ENCODE data around the gene KCP. TPM values are rescaled to one million over a fixed set of nuclear protein-coding genes. Genes with fewer than 3 reads are reported as not detected.
A peak's percentile ranks its signal among the peaks of the same experiment; 100 is the strongest.

KCP gene
- total and polyA plus RNA-seq, 5 donors = 0.23 to 0.36 (median 0.25) TPM

DNA sequence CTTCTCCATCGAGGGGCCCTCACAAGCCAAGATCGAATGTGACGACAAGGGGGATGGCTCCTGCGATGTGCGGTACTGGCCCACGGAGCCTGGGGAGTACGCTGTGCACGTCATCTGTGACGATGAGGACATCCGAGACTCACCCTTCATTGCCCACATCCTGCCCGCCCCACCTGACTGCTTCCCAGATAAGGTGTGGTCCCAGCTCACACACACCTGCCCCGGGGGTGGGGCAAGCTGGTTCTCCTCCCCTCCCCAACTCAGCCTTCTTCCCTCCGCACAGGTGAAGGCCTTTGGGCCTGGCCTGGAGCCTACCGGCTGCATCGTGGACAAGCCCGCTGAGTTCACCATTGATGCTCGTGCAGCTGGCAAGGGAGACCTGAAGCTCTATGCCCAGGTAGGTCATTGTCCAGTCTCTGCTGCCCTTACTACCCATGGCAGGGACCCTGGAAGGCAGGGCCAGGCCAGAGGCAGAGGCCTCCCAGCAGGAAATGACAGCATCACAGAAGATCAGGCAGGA is 69.3 kb downstream of the KCP start:
- H3K27me3 ChIP-seq (ENCODE audit: control insufficient read depth, insufficient read depth) = no peaks in the 10 kb centered on the region
- WGBS = 86% methylated on average over 17 of the region's 17 CpGs
- H3K27ac ChIP-seq (ENCODE audit: low read length) = no peak overlapping the region
- no peak for ATAC-seq
- peak; percentile 8 to 56 (median 49) for DNase-seq
- H3K4me3 ChIP-seq (ENCODE audit: low read length) = no peak overlapping the region
- intact Hi-C loops (cut with DNase I) = no loop called here
- H3K4me1 ChIP-seq (ENCODE audit: control insufficient read depth, insufficient read depth, low read length) = no peaks in the 10 kb centered on the region
- no peaks in the 10 kb centered on the region for H3K9me3 ChIP-seq (ENCODE audit: control insufficient read depth, low read length)

DNA sequence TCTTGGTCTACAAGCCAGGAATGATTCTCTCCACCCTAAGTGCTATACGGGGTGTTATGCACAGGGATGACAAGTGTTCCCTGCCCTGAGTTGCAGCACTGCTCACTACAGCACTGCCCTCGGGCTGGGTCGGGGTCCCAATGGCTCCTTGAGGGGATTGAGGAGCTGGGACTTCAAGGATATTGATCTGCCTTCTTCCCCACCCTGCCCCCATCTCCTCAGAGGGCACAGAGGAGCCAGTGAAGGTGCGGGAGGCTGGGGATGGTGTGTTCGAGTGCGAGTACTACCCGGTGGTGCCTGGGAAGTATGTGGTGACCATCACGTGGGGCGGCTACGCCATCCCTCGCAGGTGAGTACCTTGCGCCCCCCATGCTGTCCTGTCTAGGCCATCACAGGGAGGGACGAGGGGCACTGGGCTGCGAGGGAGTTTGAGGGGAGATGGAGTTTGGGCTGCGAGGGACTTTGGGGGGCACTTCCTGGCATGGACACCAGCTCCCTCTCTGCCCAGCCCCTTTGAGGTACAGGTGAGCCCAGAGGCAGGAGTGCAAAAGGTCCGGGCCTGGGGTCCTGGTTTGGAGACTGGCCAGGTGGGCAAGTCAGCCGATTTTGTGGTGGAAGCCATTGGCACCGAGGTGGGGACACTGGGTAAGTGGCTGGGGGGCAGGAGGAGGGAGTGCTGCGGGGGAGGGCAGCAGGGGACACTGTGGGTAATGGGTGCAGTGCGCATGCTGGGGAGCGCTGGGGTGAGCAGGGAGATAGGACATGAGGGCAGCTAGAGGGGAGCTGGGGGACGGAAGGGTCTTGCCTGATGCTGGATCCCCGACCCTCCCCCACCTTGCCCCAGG is 70.0 kb downstream of the KCP start:
- intact Hi-C loops (cut with DNase I) = no loop called here
- Histone ChIP-seq H3K9me3 (ENCODE audit: control insufficient read depth, low read length) (no peaks in the 10 kb centered on the region), H3K4me1 (ENCODE audit: control insufficient read depth, insufficient read depth, low read length) (no peaks in the 10 kb centered on the region), H3K27ac (ENCODE audit: low read length) (no peak overlapping the region), H3K4me3 (ENCODE audit: low read length) (no peak overlapping the region), H3K27me3 (ENCODE audit: control insufficient read depth, insufficient read depth) (no peaks in the 10 kb centered on the region)
- 90% methylated on average over 23 of the region's 23 CpGs for WGBS
- no peak for ATAC-seq
- peak; percentile 15 to 53 (median 37) for DNase-seq

DNA sequence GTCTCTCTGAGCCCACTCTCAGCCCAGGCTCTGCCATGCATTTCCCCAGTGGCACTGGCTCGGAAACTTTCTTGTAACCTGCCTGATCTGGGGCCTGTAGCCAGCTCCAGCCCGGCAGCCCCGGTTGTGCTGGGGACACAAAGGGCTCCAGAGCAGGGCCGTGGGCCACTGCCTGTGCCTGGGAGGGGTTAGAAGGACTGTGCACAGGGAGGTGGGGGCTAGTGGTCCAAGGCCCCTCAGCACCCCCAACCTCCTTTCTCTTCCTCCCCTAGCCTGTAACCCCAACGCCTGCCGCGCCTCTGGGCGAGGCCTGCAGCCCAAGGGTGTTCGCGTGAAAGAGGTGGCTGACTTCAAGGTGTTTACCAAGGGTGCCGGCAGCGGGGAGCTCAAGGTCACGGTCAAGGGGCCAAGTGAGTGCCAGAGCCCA is 70.7 kb downstream of the KCP start:
- DNase-seq (peak in 2 of 3 donors; percentile 9 to 10), ATAC-seq (no peak)
- H3K27me3 ChIP-seq (ENCODE audit: control insufficient read depth, insufficient read depth) = no peaks in the 10 kb centered on the region
- no peaks in the 10 kb centered on the region for H3K9me3 ChIP-seq (ENCODE audit: control insufficient read depth, low read length)
- H3K4me3 ChIP-seq (ENCODE audit: low read length) = no peak overlapping the region
- intact Hi-C loops (cut with DNase I) = no loop called here
- no peaks in the 10 kb centered on the region for H3K4me1 ChIP-seq (ENCODE audit: control insufficient read depth, insufficient read depth, low read length)
- no peak overlapping the region for H3K27ac ChIP-seq (ENCODE audit: low read length)
- WGBS = 88% methylated on average over 13 of the region's 13 CpGs

DNA sequence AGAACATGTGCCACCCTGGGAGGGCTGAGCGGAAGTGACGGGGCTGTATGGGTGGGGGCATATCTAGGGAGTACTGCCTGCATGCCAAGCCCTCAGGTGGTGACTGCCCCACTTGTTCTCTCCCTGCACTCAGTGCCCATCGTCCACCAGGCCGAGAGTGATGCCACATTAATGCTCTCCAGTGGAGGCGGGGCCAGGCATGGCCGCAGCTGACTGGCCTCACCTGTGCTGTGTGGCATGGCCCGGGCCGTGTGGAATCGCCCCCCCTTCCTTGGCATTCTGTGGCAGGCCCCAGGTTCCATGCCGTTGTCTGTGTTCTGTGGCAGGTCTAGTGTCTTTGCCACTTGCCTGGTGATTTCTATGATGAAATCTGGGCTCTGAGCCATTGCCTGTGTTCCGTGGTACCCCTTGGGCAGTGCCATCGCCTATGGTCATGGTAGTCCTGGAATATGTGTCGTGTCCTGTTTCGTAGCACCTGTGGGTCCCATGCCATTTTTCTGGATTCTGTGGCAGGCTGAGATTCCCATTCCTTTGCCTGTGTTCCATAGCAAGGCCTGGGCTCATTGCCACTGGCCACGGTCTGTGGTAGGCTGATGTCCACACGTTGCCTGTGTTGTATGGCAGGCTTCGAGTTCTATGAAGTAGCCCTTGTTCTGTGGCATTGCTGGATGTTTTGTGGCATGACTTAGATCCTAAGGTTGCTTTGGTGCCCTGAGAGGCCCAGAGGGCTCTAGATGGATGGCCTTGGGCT is 71.4 kb downstream of the KCP start:
- Histone ChIP-seq H3K9me3 (ENCODE audit: control insufficient read depth, low read length) (no peaks in the 10 kb centered on the region), H3K27ac (ENCODE audit: low read length) (no peak overlapping the region), H3K27me3 (ENCODE audit: control insufficient read depth, insufficient read depth) (no peaks in the 10 kb centered on the region), H3K4me3 (ENCODE audit: low read length) (no peak overlapping the region), H3K4me1 (ENCODE audit: control insufficient read depth, insufficient read depth, low read length) (no peaks in the 10 kb centered on the region)
- no peak for ATAC-seq
- whole genome bisulfite sequencing = 84% methylated on average over 17 of the region's 17 CpGs
- peak in 2 of 3 donors; percentile 3 to 42 for DNase-seq
- intact Hi-C loops (cut with DNase I) = no loop called here

DNA sequence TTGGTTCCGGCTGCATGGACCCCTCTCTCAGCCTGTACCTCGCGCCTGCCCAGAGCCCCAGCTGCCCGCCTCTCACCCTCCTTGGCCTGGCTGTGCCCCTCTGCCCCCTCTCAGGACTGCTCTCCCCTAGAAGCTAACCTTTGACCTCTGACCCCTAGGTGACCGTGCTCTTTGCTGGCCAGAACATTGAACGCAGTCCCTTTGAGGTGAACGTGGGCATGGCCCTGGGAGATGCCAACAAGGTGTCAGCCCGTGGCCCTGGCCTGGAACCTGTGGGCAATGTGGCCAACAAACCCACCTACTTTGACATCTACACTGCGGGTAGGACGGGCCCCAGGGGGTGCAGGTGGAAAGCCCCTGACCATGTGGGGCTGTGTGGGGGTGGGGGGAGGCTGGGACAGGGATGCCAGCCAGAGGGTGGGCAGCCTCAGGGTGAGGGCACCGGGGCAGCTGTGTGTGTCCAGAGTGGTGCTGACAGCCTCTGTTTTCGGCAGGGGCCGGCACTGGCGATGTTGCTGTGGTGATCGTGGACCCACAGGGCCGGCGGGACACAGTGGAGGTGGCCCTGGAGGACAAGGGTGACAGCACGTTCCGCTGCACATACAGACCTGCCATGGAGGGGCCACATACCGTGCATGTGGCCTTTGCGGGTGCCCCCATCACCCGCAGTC is 72.3 kb downstream of the KCP start:
- Histone ChIP-seq H3K9me3 (ENCODE audit: control insufficient read depth, low read length) (no peaks in the 10 kb centered on the region), H3K27me3 (ENCODE audit: control insufficient read depth, insufficient read depth) (no peaks in the 10 kb centered on the region), H3K27ac (ENCODE audit: low read length) (no peak overlapping the region), H3K4me1 (ENCODE audit: control insufficient read depth, insufficient read depth, low read length) (no peaks in the 10 kb centered on the region), H3K4me3 (ENCODE audit: low read length) (no peak overlapping the region)
- DNase-seq (peak in 2 of 3 donors; percentile 8 to 63), ATAC-seq (no peak)
- 89% methylated on average over 22 of the region's 22 CpGs for WGBS
- intact Hi-C loops (cut with DNase I) = no loop called here

DNA sequence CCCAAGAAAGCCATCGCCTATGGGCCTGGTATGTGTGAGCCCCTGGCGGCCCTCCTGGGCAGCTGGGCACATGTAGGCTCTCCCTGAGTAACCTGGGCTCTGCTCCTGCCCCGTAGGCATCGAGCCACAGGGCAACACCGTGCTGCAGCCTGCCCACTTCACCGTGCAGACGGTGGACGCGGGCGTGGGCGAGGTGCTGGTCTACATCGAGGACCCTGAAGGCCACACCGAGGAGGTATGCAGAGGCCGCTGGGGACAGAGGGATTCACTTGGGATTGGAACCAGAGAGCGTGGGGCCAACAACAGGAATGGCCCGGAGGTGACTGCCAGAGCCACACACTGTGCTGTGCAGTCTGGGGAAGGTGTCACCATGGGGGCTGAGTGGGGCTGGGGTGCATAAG is 73.0 kb downstream of the KCP start:
- WGBS = 92% methylated on average over 16 of the region's 16 CpGs
- Histone ChIP-seq H3K4me1 (ENCODE audit: control insufficient read depth, insufficient read depth, low read length) (no peaks in the 10 kb centered on the region), H3K4me3 (ENCODE audit: low read length) (no peak overlapping the region), H3K27me3 (ENCODE audit: control insufficient read depth, insufficient read depth) (no peaks in the 10 kb centered on the region), H3K27ac (ENCODE audit: low read length) (no peak overlapping the region), H3K9me3 (ENCODE audit: control insufficient read depth, low read length) (no peaks in the 10 kb centered on the region)
- intact Hi-C loops (cut with DNase I) = no loop called here
- ATAC-seq = no peak
- DNase-seq = no peak

DNA sequence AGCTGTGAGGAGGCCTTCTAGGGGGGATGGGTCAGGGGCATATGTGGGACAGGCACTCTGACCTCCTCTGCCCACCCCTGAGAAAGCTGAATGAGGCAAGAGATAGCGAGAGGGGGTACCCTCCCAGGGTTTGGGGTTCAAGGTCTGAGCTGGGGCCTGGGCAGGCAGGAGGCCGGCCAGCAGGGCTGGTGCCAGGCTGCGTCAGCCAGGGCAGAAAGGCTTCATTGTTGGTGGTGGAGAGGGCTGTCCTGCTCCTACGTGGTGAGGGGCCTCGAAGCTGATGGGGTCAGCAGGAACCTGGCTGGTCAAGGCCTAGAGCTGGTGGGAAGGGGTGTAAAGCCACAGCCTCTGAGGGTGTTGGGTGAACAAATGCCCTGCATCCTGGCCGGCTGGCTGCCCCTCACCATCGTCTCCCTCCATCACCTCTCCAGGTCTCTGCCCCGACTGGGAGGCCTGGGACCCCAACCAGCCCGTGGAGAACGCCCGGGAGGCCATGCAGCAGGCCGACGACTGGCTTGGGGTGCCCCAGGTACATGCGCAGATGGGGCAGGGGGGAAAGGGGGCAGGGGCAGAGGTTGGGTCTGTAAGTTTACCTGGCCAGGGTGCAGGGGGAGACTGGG is 73.7 kb downstream of the KCP start:
- DNase-seq = peak in 1 of 3 donors; percentile 49
- Histone ChIP-seq H3K27ac (ENCODE audit: low read length) (no peak overlapping the region), H3K27me3 (ENCODE audit: control insufficient read depth, insufficient read depth) (no peaks in the 10 kb centered on the region), H3K9me3 (ENCODE audit: control insufficient read depth, low read length) (no peaks in the 10 kb centered on the region), H3K4me1 (ENCODE audit: control insufficient read depth, insufficient read depth, low read length) (no peaks in the 10 kb centered on the region), H3K4me3 (ENCODE audit: low read length) (no peak overlapping the region)
- no peak for ATAC-seq
- 90% methylated on average over 14 of the region's 14 CpGs for WGBS
- intact Hi-C loops (cut with DNase I) = no loop called here

DNA sequence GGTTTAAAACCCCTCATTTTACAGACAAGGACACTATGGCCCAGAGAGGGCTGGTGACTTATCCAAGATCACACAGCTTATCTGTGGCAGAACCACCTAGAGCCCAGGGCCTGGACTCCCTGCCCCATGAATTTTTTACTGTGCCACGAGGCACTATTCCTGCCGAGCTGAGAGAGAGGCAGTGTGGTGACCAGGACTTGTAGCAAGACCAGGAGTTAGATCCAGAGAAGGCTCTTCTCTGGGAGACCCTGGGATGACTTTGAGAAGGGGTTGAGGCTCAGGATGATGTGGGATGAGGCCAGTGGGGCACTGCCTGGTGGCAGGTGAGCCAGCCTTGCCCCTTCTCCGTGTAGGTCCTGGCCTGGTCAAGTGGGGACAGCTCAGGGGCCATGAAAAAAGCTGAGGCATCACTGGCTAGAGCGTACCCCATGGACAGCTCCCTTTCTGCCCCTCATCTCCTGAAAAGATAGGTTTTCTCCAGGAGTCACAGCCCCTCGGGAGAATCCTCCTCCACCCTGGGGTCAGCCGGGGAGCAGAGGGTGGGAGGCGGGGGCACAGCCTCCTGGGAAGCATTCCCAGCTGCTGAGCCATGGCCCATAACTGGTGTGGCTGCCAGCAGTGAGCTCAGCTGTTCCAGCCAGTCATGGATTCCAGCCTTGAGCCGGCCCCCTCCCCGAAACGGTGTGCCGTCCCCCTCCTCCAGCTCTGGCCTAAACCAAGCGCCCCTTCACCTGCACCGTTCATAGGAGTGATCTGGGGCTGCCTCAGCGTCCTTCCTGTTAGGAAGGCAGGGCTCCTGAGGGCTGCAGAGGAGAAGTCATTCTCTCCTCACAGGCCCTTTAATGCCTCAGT is 74.5 kb downstream of the KCP start:
- no peaks in the 10 kb centered on the region for H3K4me1 ChIP-seq (ENCODE audit: control insufficient read depth, insufficient read depth, low read length)
- WGBS = 66% methylated on average over 14 of the region's 14 CpGs
- no peaks in the 10 kb centered on the region for H3K27me3 ChIP-seq (ENCODE audit: control insufficient read depth, insufficient read depth)
- intact Hi-C loops (cut with DNase I) = no loop called here
- H3K4me3 ChIP-seq (ENCODE audit: low read length) = no peak overlapping the region
- H3K9me3 ChIP-seq (ENCODE audit: control insufficient read depth, low read length) = no peaks in the 10 kb centered on the region
- DNase-seq = peak in 1 of 3 donors; percentile 64
- H3K27ac ChIP-seq (ENCODE audit: low read length) = peak overlapping the region; percentile 19
- no peak for ATAC-seq

DNA sequence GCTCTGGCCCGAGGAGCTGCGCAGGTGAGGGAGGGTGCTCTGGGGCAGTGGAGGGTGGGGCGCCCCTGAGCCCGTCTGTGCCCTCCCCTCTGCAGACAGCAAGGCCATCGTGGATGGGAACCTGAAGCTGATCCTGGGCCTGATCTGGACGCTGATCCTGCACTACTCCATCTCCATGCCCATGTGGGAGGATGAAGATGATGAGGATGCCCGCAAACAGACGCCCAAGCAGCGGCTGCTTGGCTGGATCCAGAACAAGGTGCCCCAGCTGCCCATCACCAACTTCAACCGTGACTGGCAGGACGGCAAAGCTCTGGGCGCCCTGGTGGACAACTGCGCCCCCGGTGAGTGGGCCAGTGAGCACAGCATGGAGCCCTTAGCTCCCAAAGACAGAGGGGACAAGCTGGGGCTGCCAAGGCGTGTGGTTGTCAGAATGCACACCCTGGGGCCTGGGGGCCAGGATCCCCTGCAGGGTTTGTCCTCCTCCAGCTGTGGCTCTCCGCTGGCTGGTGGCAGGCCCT is 75.2 kb downstream of the KCP start:
- Histone ChIP-seq H3K9me3 (ENCODE audit: control insufficient read depth, low read length) (no peaks in the 10 kb centered on the region), H3K27ac (ENCODE audit: low read length) (no peak overlapping the region), H3K27me3 (ENCODE audit: control insufficient read depth, insufficient read depth) (no peaks in the 10 kb centered on the region), H3K4me3 (ENCODE audit: low read length) (no peak overlapping the region), H3K4me1 (ENCODE audit: control insufficient read depth, insufficient read depth, low read length) (no peaks in the 10 kb centered on the region)
- 86% methylated on average over 16 of the region's 16 CpGs for WGBS
- no peak for ATAC-seq
- DNase-seq = no peak
- intact Hi-C loops (cut with DNase I) = no loop called here

DNA sequence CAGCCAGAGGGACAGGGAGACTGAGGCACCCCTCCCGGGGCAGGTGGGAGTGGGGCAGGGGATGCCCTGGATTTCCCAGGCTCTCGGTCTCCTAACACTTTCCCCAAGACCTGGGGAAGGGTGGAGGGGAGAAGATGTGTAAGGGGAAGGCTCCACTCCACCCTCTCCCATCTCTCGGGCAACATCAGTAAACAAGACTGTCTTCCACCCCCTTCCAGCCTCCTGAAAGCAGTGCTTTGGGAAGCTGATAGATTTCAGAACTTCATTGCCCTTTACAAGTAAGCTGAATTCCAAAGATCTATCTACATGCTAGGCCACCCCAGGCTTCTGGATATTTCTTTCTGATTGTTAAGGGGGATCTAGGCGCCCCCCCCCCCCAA is 76.6 kb downstream of the KCP start:
- peaks cover 3% of the 10 kb centered on the region for H3K4me1 ChIP-seq (ENCODE audit: control insufficient read depth, insufficient read depth, low read length)

More for the DNA sequence above, 76.6 kb downstream of the KCP start:
- H3K4me3 ChIP-seq (ENCODE audit: low read length) = no peak overlapping the region
- 22% methylated on average over 4 of the region's 4 CpGs for WGBS
- no peaks in the 10 kb centered on the region for H3K27me3 ChIP-seq (ENCODE audit: control insufficient read depth, insufficient read depth)
- intact Hi-C loops (cut with DNase I) = no loop called here
- no peak for DNase-seq
- peak overlapping the region; percentile 16 for H3K27ac ChIP-seq (ENCODE audit: low read length)
- no peaks in the 10 kb centered on the region for H3K9me3 ChIP-seq (ENCODE audit: control insufficient read depth, low read length)
- ATAC-seq = no peak
